ENCODE results near the gene PLD1. TPM values are rescaled to one million over a fixed set of nuclear protein-coding genes. Genes with fewer than 3 reads are reported as not detected.

PLD1 gene
- total RNA-seq, 2 experiments from 2014 or later, result 0.22 to 1.0 TPM

DNA sequence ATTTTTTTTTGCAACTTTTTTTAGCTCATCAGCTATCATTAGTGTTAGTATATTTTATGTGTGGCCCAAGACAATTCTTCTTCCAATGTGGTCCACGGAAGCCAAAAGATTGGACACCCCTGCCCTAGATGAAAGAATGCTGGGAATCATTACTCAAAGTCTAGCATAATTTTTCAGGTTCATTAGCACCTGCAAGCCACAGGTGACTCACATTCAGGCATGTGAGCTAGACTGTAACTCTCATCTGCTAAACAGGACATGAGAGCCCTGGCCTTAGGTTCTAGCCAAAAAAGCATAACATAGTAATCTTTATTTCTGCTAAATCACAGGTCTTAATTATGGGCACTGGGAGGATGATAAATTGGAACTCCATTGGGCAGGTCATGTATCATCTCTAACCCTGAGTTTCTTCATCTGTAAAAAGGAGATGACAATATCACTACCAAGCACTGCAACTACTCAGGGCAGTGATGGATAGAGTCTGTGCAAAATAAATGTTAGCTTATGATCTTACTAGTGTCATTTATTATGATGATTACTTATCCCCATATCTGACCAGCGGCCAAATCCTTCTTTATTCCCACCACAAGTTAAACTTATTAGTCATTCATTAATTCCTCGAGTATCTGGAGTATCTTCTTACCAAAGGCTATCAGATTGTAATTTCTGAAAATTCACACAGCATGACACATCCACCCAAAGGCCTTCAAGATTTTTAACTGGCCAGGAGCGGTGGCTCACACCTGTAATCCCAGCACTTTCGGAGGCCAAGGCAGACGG lies 125.0 kb downstream of the PLD1 start:
- Histone ChIP-seq H3K27ac (ENCODE audit: low read depth in 1 of 2, low read length in 2 of 2) (no peak overlapping the region), H3K4me3 (ENCODE audit: low read length) (no peak overlapping the region), H3K27me3 (ENCODE audit: control insufficient read depth in 1 of 2, insufficient read depth in 2 of 2, low read length in 2 of 2) (no peaks in the 10 kb centered on the region), H3K9me3 (ENCODE audit: control insufficient read depth in 1 of 2, insufficient read depth in 1 of 2, low read length in 2 of 2) (no peaks in the 10 kb centered on the region), H3K4me1 (ENCODE audit: insufficient read depth, low read length) (no peaks in the 10 kb centered on the region), H3K36me3 (ENCODE audit: insufficient read depth, low read length) (no peaks in the 10 kb centered on the region)
- POLR2A ChIA-PET, result no interaction called here
- intact Hi-C loops (cut with DNase I, micrococcal nuclease), result no loop called here
- CTCF ChIA-PET, result no interaction called here
- no peak for ATAC-seq (ENCODE audit: poor library complexity)
- H3K27me3 Mint-ChIP-seq, result no peaks in the 10 kb centered on the region
- H3K9me3 Mint-ChIP-seq, result no peaks in the 10 kb centered on the region
- H3K4me3 Mint-ChIP-seq, result no peak overlapping the region
- no peaks in the 10 kb centered on the region for H3K36me3 Mint-ChIP-seq (ENCODE audit: low read depth)
- no peak overlapping the region for H3K27ac Mint-ChIP-seq
- no peak for DNase-seq
- no peaks in the 10 kb centered on the region for H3K4me1 Mint-ChIP-seq (ENCODE audit: low read depth)
- TF ChIP-seq, protein P1, sequence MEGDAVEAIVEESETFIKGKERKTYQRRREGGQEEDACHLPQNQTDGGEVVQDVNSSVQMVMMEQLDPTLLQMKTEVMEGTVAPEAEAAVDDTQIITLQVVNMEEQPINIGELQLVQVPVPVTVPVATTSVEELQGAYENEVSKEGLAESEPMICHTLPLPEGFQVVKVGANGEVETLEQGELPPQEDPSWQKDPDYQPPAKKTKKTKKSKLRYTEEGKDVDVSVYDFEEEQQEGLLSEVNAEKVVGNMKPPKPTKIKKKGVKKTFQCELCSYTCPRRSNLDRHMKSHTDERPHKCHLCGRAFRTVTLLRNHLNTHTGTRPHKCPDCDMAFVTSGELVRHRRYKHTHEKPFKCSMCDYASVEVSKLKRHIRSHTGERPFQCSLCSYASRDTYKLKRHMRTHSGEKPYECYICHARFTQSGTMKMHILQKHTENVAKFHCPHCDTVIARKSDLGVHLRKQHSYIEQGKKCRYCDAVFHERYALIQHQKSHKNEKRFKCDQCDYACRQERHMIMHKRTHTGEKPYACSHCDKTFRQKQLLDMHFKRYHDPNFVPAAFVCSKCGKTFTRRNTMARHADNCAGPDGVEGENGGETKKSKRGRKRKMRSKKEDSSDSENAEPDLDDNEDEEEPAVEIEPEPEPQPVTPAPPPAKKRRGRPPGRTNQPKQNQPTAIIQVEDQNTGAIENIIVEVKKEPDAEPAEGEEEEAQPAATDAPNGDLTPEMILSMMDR (IDR thresholded peaks at IDR 0.05), result no peak

DNA sequence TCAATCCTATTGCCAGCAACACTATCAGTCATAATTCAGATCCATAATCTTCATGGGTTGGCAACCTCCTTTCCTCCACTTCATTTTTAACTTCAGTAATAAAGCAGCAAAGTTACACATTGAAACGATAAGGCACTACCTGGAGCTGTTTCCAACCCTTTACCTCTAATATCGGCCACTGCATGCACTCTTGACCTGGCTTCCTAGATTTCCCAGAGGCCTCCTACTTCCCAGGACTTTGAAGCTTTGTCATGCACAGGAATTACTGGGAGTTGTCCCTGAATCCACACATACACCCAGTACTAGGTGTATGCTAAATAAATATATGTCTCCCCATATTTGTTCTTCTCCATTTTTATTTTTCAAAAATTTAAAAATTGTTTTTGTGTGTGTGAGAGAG lies 126.1 kb downstream of the PLD1 start:
- DNase-seq (no peak), ATAC-seq (ENCODE audit: poor library complexity) (no peak)
- no peak overlapping the region for H3K4me3 Mint-ChIP-seq
- Histone ChIP-seq H3K9me3 (ENCODE audit: control insufficient read depth in 1 of 2, insufficient read depth in 1 of 2, low read length in 2 of 2) (no peaks in the 10 kb centered on the region), H3K36me3 (ENCODE audit: insufficient read depth, low read length) (no peaks in the 10 kb centered on the region), H3K4me3 (ENCODE audit: low read length) (no peak overlapping the region), H3K4me1 (ENCODE audit: insufficient read depth, low read length) (no peaks in the 10 kb centered on the region), H3K27ac (ENCODE audit: low read depth in 1 of 2, low read length in 2 of 2) (no peak overlapping the region), H3K27me3 (ENCODE audit: control insufficient read depth in 1 of 2, insufficient read depth in 2 of 2, low read length in 2 of 2) (no peaks in the 10 kb centered on the region)
- intact Hi-C loops (cut with DNase I, micrococcal nuclease), result no loop called here
- no peaks in the 10 kb centered on the region for H3K27me3 Mint-ChIP-seq
- POLR2A ChIA-PET, result no interaction called here
- H3K27ac Mint-ChIP-seq, result no peak overlapping the region
- no peaks in the 10 kb centered on the region for H3K4me1 Mint-ChIP-seq (ENCODE audit: low read depth)
- no peaks in the 10 kb centered on the region for H3K36me3 Mint-ChIP-seq (ENCODE audit: low read depth)
- CTCF ChIA-PET, result no interaction called here
- TF ChIP-seq, protein P1 (IDR thresholded peaks at IDR 0.05), result no peak
- H3K9me3 Mint-ChIP-seq, result no peaks in the 10 kb centered on the region

DNA sequence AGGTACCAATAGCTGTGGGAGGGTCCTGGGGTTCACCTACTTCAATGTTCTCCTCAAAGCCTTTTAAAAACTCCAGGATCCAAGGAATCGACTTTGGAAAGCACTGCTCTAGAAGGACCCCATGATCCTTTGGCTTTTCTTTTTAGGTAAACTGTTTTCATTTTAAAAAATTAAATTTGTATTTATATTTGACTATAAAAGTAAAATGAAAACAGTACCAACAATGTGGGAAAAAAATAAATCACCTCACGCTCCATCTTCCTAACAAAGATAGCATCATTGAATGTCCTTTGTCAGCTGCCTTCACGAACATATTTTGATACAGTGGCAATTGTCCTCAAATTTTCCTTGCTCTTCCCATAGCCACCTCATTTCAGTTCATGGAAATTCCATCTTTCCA lies 127.5 kb downstream of the PLD1 start:
- H3K27me3 ChIP-seq (ENCODE audit: control insufficient read depth in 1 of 2, insufficient read depth in 2 of 2, low read length in 2 of 2), result no peaks in the 10 kb centered on the region
- ChIA-PET POLR2A (no interaction called here), CTCF (no interaction called here)
- no peaks in the 10 kb centered on the region for H3K4me1 ChIP-seq (ENCODE audit: insufficient read depth, low read length)
- H3K4me3 ChIP-seq (ENCODE audit: low read length), result no peak overlapping the region
- TF ChIP-seq, protein P1 (IDR thresholded peaks at IDR 0.05), result no peak
- H3K36me3 Mint-ChIP-seq (ENCODE audit: low read depth), result no peaks in the 10 kb centered on the region
- intact Hi-C loops (cut with DNase I, micrococcal nuclease), result no loop called here
- DNase-seq (no peak), ATAC-seq (ENCODE audit: poor library complexity) (no peak)
- H3K27ac Mint-ChIP-seq, result no peak overlapping the region
- H3K27me3 Mint-ChIP-seq, result no peaks in the 10 kb centered on the region
- H3K27ac ChIP-seq (ENCODE audit: low read depth in 1 of 2, low read length in 2 of 2), result no peak overlapping the region
- no peak overlapping the region for H3K4me3 Mint-ChIP-seq
- H3K9me3 Mint-ChIP-seq, result no peaks in the 10 kb centered on the region
- H3K9me3 ChIP-seq (ENCODE audit: control insufficient read depth in 1 of 2, insufficient read depth in 1 of 2, low read length in 2 of 2), result no peaks in the 10 kb centered on the region
- no peaks in the 10 kb centered on the region for H3K4me1 Mint-ChIP-seq (ENCODE audit: low read depth)
- H3K36me3 ChIP-seq (ENCODE audit: insufficient read depth, low read length), result no peaks in the 10 kb centered on the region

Data from CD4-positive, alpha-beta T cell (primary cell).